HG03469 (cell line): Measurements from ENCODE around the gene RAG1.

Source experiments
- ATAC-seq: cut with Tn5 transposase; IDR thresholded peaks from one replicate; pipeline ENCODE4 v1.9.1; 2021; ENCODE audit warnings: mild to moderate bottlenecking, moderate library complexity, moderate number of reproducible peaks; ENCODE audit not compliant: unreplicated experiment

Gene RAG1

GRCh38 chr11:36588099-36588498, 20.3 kb downstream of the RAG1 start:
- ATAC-seq = no peak

GRCh38 chr11:36590513-36590912, 22.7 kb downstream of the RAG1 start:
- ATAC-seq = no peak

GRCh38 chr11:36591433-36591832, 23.6 kb downstream of the RAG1 start:
- no peak for ATAC-seq

GRCh38 chr11:36594316-36594989, 26.6 kb downstream of the RAG1 start, which contains the start of gene IFTAP:
Gene IFTAP, plus strand, starts transcription at chr11:36594502. Its CDS starts 15,602 bp downstream, at chr11:36610104.
- ATAC-seq = peak; percentile 76

- no peak for ATAC-seq
These were observed 29.1 kb downstream of the RAG1 start for GRCh38 chr11:36596880-36597279.

GRCh38 chr11:36598051-36598450, 30.2 kb downstream of the RAG1 start, which contains the start of gene RAG2:
Gene RAG2, minus strand, starts transcription at chr11:36598236. Its CDS starts 4,068 bp downstream, at chr11:36594168.
- ATAC-seq = no peak

- ATAC-seq = no peak
These were observed 32.4 kb downstream of the RAG1 start for GRCh38 chr11:36600180-36600579.

- no peak for ATAC-seq
These were observed 33.3 kb downstream of the RAG1 start for GRCh38 chr11:36601155-36601554.

GRCh38 chr11:36602135-36602534, 34.3 kb downstream of the RAG1 start:
- ATAC-seq = no peak

- ATAC-seq = peak; percentile 45
These were observed 37.7 kb downstream of the RAG1 start for GRCh38 chr11:36605221-36606216.

- no peak for ATAC-seq
These were observed 40.8 kb downstream of the RAG1 start for GRCh38 chr11:36608491-36609199.

- ATAC-seq = no peak
These were observed 41.6 kb downstream of the RAG1 start for GRCh38 chr11:36609383-36609782.

- no peak for ATAC-seq
These were observed 48.0 kb downstream of the RAG1 start for GRCh38 chr11:36615826-36616225.

- ATAC-seq = no peak
These were observed 49.9 kb downstream of the RAG1 start for GRCh38 chr11:36617543-36618362.

- ATAC-seq = no peak
These were observed 50.7 kb downstream of the RAG1 start for GRCh38 chr11:36618363-36619047.

- ATAC-seq = no peak
These were observed 51.7 kb downstream of the RAG1 start for GRCh38 chr11:36619502-36619901.

- ATAC-seq = no peak
These were observed 52.4 kb downstream of the RAG1 start for GRCh38 chr11:36620246-36620645.

- peak; percentile 79 for ATAC-seq
These were observed 54.8 kb downstream of the RAG1 start for GRCh38 chr11:36622431-36623136.

- no peak for ATAC-seq
These were observed 55.7 kb downstream of the RAG1 start for GRCh38 chr11:36623494-36623893.
